Bronchial epithelial cell (primary cell): ENCODE results near the gene TMEM176A. TPM values are rescaled to one million over a fixed set of nuclear protein-coding genes. Genes with fewer than 3 reads are reported as not detected.

Source experiments
- total RNA-seq: library from RNA; depleted of rRNA; stranded (reverse); fragments of >200 nt; gene quantifications from 2 replicates; pipeline ENCODE4 v1.2.1, GENCODE V29; 2014

The TMEM176A gene
- total RNA-seq, 1 donor from 2014 or later, result 0.79 TPM

Other genes starting within 250 kb of the TMEM176A start
- not detected in 2 replicates for gene GIMAP4, start 233.4 kb upstream of the TMEM176A start, total RNA-seq
- gene GIMAP6, start 168.4 kb upstream of the TMEM176A start, total RNA-seq, result not detected in 2 replicates
- 0.13 and 0.26 TPM in 2 replicates for gene GIMAP2, start 115.1 kb upstream of the TMEM176A start, total RNA-seq
- not detected in 2 replicates for gene GIMAP1, start 84.2 kb upstream of the TMEM176A start, total RNA-seq
- gene GIMAP5, start 63.4 kb upstream of the TMEM176A start, total RNA-seq, result not detected in 2 replicates
- gene TMEM176B, start 405 bp upstream of the TMEM176A start, total RNA-seq, result not detected in 2 replicates
- gene AOC1, start 51.7 kb downstream of the TMEM176A start, total RNA-seq, result under 0.01 and 2.4 TPM in 2 replicates
- under 0.01 and 0.13 TPM in 2 replicates for gene KCNH2, start 177.6 kb downstream of the TMEM176A start, total RNA-seq
- under 0.01 TPM in 2 replicates for gene NOS3, start 190.2 kb downstream of the TMEM176A start, total RNA-seq
- under 0.01 and 0.26 TPM in 2 replicates for gene ATG9B, start 223.7 kb downstream of the TMEM176A start, total RNA-seq
- 20.5 and 22.4 TPM in 2 replicates for gene ABCB8, start 227.7 kb downstream of the TMEM176A start, total RNA-seq
- under 0.01 and 0.26 TPM in 2 replicates for gene ASIC3, start 247.8 kb downstream of the TMEM176A start, total RNA-seq